H1 (cell line): ENCODE measurements around the gene TBKBP1.

Experiments used
- CTCF ChIP-seq, 3 experiments: IDR thresholded peaks; 1 replicate in 2 of 3; 2 replicates in 1 of 3; pipeline versions ENCODE4 v1.5.1 to v1.6.1; 2011; ENCODE audit warnings: low read length in 3 of 3, mild to moderate bottlenecking in 3 of 3, inconsistent platforms in 2 of 3, low read depth in 1 of 3, moderate library complexity in 1 of 3; ENCODE audit not compliant: insufficient read depth in 1 of 3; ENCODE audit errors: control extremely low read depth in 1 of 3
- EZH2 ChIP-seq: fragments of 200-600 bp; sonication (generic); IDR thresholded peaks from 2 replicates; pipeline ENCODE4 v1.7.1; 2012; ENCODE audit warnings: low read depth, mild to moderate bottlenecking, moderate library complexity, low read length, inconsistent platforms; ENCODE audit not compliant: severe bottlenecking
- GTF2F1 ChIP-seq: IDR thresholded peaks from 2 replicates; pipeline ENCODE4 v1.6.1; 2012; ENCODE audit warnings: low read depth, low read length, improper control_type of control experiment, borderline replicate concordance
- HDAC6 ChIP-seq: IDR thresholded peaks from one replicate; pipeline ENCODE4 v1.7.1; 2012; ENCODE audit warnings: low read depth, mild to moderate bottlenecking, inconsistent platforms, low read length, moderate library complexity
- MAX ChIP-seq: IDR thresholded peaks from 2 replicates; pipeline ENCODE4 v1.6.1; 2012; ENCODE audit warnings: inconsistent platforms
- POLR2AphosphoS5 ChIP-seq: IDR thresholded peaks from 2 replicates; pipeline ENCODE4 v1.6.1; 2011; ENCODE audit warnings: low read depth, low read length
- USF2 ChIP-seq: IDR thresholded peaks from 2 replicates; pipeline ENCODE4 v1.6.1; 2011; ENCODE audit warnings: low read length, improper control_type of control experiment

- TF ChIP-seq HDAC6 = no peak
- no peak for TF ChIP-seq USF2
- peak; percentile 63; the same call in 1 of the 2 replicates for TF ChIP-seq POLR2AphosphoS5
- TF ChIP-seq GTF2F1 = no peak
- TF ChIP-seq CTCF (IDR thresholded peaks at IDR 0.05; ENCODE audit: control extremely low read depth in 1 of 3, insufficient read depth in 1 of 3, low read depth in 1 of 3, low read length in 3 of 3) = no peak
- no peak for TF ChIP-seq MAX
- TF ChIP-seq EZH2 = no peak
Measured at GRCh38 chr17:47684025-47684424, 9.9 kb upstream of the TBKBP1 start.
